Peyer's patch (tissue), 4 donors: Measurements from ENCODE around the gene RAB34.

Source experiments
- CTCF ChIP-seq, 6 experiments: fragments of 450-650 bp in 4 of 6; fragments of 200-600 bp in 2 of 6; sonication (generic) in 1 of 6; IDR thresholded peaks; one replicate each; pipeline ENCODE4 v1.5.1; 2017 to 2019; ENCODE audit warnings: antibody characterized with exemption in 6 of 6, mild to moderate bottlenecking in 3 of 6, moderate library complexity in 1 of 6
- POLR2A ChIP-seq, 2 donors: fragments of 450-650 bp; IDR thresholded peaks; one replicate each; pipeline ENCODE4 v1.5.1; 2017; ENCODE audit warnings: antibody characterized with exemption in 2 of 2, mild to moderate bottlenecking in 2 of 2, moderate library complexity in 2 of 2

GRCh38 chr17:28737316-28737715, 19.6 kb upstream of the RAB34 start:
- TF ChIP-seq CTCF (IDR thresholded peaks at IDR 0.05) (no peak), POLR2A (IDR thresholded peaks at IDR 0.05) (no peak)
